ENCODE results near the gene CLCN6. TPM values are rescaled to one million over a fixed set of nuclear protein-coding genes. Genes with fewer than 3 reads are reported as not detected.
"Not testable (repeated sequence)": the region's sequence is repeated elsewhere in the genome, so short reads cannot be mapped to it uniquely, and the experiment has no call there.

Gene CLCN6
- total RNA-seq, 2 experiments from 2014 or later = 18.8 to 19.5 TPM

DNA sequence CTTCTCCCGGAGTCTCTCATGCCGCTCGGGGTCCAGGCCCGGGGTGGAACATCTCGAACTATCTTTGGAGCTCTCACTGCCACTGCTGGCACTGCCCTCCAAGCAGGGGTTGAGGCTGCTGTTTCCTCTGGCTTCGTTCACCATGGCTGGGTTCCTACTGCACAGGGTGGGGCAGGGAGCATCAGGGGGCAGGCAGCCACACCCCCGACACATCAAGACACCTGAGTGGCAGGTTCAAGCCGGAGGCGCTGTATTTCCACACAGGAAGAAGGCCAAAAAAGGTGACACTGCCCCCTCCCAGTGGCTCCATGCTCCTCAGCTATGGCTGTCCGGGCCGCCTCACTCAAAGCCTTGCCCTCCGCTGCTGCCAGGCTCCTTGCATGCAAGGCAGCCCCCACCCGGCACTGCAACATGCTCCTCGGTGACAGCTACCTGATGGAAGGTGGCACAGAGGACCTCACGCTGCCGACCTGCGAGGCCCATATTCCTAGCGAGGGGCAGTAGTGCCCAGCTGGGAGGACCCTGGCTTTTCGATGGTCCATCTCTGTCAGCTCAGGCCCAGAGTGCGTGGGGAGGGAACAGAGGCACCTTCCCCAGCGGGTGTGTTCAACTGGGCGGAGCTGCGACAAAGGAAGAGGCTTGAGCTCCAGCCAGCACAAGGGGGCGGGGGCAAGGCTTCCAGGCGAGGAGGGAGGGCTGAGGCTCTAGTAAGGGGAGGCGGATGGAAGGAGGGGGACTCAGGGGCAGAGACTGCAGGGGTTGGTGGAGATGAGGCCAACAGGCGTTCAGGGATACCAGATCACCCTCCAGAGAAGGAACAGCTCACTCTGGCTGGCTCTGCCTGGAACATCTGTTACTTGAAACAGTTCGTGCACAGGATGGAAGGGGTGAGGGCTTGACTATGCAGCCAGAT is 2.8 kb upstream of the CLCN6 start:
- DNase-seq = peak; percentile 84
- no peaks in the 10 kb centered on the region for H3K9me3 Mint-ChIP-seq
- POLR2A ChIA-PET = interaction anchor here (0.8 to 4.9 kb wide), 7 partner anchors 10 to 791 kb away, joined by 3 to 52 read pairs (median 3); partner anchors contain the start of gene FBXO6
- peak overlapping the region; percentile 96 for H3K4me3 Mint-ChIP-seq
- H3K27ac Mint-ChIP-seq = peak overlapping the region; percentile 54
- H3K4me1 Mint-ChIP-seq = peaks cover 60% of the 10 kb centered on the region
- H3K27me3 Mint-ChIP-seq = no peaks in the 10 kb centered on the region
- CTCF ChIA-PET = interaction anchor here (0.7 to 1.3 kb wide), 7 partner anchors 9 to 105 kb away, joined by 3 to 5 read pairs (median 3); no protein-coding TSS in a partner anchor
- H3K36me3 Mint-ChIP-seq (ENCODE audit: low read depth) = peaks cover 35% of the 10 kb centered on the region

DNA sequence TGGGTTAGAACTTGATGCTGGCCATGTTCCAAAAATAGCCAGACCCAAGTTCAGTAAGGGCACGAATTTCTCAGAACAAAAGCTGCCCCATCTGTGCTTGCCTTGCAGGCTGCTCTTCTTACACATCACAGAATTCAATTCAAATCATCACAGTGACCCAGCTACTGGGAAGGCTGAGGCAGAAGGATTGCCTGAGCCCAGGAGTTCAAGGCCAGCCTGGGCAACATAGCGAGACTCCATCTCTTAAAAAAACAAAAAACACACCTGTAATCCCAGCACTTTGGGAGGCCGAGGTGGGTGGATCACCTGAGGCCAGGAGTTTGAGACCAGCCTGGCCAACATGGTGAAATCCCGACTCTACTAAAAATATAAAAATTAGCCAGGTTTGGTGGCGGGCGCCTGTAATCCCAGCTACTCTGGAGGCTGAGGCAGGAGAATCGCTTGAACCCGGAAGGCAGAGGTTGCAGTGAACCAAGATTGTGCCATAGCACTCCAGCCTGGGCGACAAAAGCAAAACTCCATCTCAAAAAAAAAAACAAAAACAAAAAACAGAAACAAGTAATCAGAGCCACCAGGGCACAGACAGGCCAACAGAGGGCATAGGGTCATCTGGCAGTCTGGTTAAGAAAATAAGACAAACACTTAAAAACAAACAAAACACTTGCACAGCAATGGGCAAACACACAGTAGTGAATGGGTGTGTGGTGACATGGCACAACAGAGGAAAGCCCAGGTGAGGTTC is 1.9 kb upstream of the CLCN6 start:
- H3K4me1 Mint-ChIP-seq = peaks cover 66% of the 10 kb centered on the region
- POLR2A ChIA-PET = interaction anchor here (0.8 to 4.9 kb wide), 5 partner anchors 13 to 792 kb away, joined by 3 to 52 read pairs (median 4); partner anchors contain the start of gene FBXO6
- CTCF ChIA-PET = interaction anchor here (1.0 to 1.3 kb wide), 5 partner anchors 11 to 104 kb away, joined by 3 to 5 read pairs (median 3); no protein-coding TSS in a partner anchor
- not testable (repeated sequence) for H3K27me3 Mint-ChIP-seq, H3K9me3 Mint-ChIP-seq, DNase-seq
- peak overlapping the region; percentile 61 for H3K27ac Mint-ChIP-seq
- peaks cover 35% of the 10 kb centered on the region for H3K36me3 Mint-ChIP-seq (ENCODE audit: low read depth)
- H3K4me3 Mint-ChIP-seq = peak overlapping the region; percentile 96

DNA sequence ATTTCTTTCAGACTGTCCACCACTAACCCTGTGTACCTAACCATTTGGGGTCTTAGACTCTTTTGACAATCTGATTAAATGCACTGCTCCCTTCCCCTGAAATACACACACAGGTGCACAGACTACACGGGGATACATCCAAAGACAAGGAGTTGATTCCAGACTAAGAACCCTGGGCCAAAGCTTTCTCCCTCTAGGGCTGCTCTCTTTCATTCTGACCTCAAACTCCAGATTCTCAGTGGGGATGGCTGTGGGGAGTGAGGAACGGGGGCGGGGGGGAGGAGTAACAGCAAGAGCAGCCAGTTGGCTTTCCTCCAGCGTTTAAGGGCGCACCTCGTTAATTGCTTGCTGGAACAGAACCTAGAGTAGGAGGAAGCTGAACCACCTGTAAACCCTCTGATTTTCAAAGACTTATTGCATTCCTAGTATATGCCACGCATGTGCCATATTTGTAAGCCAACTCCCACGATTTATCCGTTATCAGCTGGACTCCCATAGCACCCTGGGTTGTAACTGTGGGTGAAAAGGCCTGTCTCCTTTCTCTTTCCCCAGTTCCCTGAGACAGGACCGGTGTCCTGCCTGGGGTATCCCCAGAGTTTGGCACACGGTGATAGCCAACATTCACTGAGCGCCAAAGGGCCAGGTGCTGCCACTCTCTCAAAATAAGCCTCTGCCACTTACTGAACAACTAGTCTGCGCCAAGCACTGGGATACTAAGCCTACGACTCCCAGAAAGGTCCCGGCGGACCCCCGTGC is 1.1 kb upstream of the CLCN6 start:
- Mint-ChIP-seq H3K9me3 (no peaks in the 10 kb centered on the region), H3K27ac (peak overlapping the region; percentile 61), H3K4me1 (peaks cover 70% of the 10 kb centered on the region), H3K36me3 (ENCODE audit: low read depth) (peaks cover 38% of the 10 kb centered on the region), H3K4me3 (peak overlapping the region; percentile 96), H3K27me3 (no peaks in the 10 kb centered on the region)
- DNase-seq = peak; percentile 20
- POLR2A ChIA-PET = interaction anchor here (4.9 kb wide), 1 partner anchor 104 kb away, joined by 52 read pairs; no protein-coding TSS in a partner anchor
- CTCF ChIA-PET = no interaction called here

DNA sequence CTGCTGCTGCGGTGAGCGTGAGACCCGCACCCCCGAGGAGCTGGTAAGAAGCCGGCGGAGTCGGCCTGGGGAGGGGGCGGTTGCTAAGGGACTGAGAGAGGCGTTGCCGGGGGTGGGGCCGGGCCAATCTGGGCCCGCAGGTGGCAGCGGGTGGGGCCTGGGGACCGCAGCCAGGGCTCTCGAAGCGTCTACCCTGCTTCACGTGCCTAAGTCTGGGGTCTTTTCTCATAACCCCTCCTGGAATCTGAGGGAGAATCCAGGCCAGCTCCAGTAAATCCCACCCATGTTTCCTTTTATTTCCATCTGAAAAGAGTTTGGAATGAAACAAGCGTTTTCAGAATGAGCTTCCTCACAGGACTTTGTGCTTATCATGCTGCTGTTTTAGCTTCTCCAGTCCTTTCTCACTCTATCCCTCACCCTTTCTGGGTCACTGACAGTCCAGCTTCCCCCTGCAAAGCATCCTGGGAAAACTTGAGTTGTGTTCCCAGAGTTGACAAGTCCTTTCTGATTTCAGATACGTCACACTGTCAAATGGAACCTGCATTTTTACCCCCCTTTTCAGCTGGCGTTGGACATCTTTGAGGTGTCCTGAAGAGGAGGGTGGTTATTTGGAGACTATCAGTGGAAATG is 431 bp downstream of the CLCN6 start:
- CTCF ChIA-PET = interaction anchor here (0.7 to 1.6 kb wide), 6 partner anchors 87 to 163 kb away, joined by 3 to 6 read pairs (median 4); no protein-coding TSS in a partner anchor
- H3K9me3 Mint-ChIP-seq = no peaks in the 10 kb centered on the region
- peak overlapping the region; percentile 96 for H3K4me3 Mint-ChIP-seq
- peaks cover 67% of the 10 kb centered on the region for H3K4me1 Mint-ChIP-seq
- peaks cover 27% of the 10 kb centered on the region for H3K36me3 Mint-ChIP-seq (ENCODE audit: low read depth)
- DNase-seq = no peak
- POLR2A ChIA-PET = interaction anchor here (0.7 to 4.9 kb wide), 17 partner anchors 12 to 794 kb away, joined by 3 to 113 read pairs (median 3); partner anchors contain the start of genes FBXO6, MAD2L2, MFN2 and TARDBP
- peak overlapping the region; percentile 88 for H3K27ac Mint-ChIP-seq
- no peaks in the 10 kb centered on the region for H3K27me3 Mint-ChIP-seq

DNA sequence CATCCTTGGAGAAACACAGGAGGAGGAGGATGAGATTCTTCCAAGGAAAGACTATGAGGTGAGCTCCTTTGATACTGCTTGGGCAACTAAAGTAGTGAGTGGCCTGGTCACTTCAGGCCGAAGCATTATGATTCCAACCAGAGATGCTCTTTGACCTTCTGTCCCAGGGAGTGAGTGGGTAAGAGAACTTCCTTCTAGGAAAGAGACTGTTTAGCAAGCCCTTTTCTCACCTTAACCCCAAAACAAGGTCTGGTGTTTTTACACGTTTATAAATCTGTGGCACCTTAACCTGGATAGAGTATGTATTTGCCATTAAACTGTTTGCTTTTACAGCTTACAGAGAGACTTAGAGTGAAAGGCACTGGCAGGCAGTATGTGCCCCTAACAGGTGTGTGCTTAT is 1.1 kb downstream of the CLCN6 start:
- Mint-ChIP-seq H3K27me3 (no peaks in the 10 kb centered on the region), H3K36me3 (ENCODE audit: low read depth) (peaks cover 32% of the 10 kb centered on the region), H3K4me3 (peak overlapping the region; percentile 96), H3K9me3 (no peaks in the 10 kb centered on the region), H3K4me1 (peaks cover 61% of the 10 kb centered on the region), H3K27ac (peak overlapping the region; percentile 88)
- no peak for DNase-seq
- ChIA-PET POLR2A (interaction anchor here (0.7 to 4.9 kb wide), 12 partner anchors 12 to 173 kb away, joined by 3 to 113 read pairs (median 3); partner anchors contain the start of genes FBXO6 and MFN2), CTCF (interaction anchor here (1.0 to 1.6 kb wide), 3 partner anchors 88 to 142 kb away, joined by 3 to 6 read pairs (median 4); no protein-coding TSS in a partner anchor)

DNA sequence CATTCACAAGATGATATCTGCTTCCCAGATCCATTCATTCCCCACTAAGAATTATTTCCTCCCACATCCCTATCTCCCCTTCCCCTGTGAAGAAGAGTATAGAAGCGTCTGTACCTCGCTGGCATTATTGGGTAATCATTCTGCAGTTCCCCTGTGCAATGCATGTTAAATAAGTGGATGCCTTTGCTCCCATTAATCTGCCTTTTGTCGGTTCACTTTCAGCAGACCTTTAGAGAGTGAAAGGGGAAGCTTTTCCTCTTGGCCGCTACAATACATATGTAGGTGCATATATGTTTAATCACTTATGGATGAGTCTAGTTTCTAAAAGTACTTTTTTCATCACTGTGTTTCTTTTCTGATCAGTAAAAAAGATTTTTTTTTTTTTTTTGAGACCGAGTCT is 7.0 kb downstream of the CLCN6 start:
- ChIA-PET POLR2A (interaction anchor here (1.9 kb wide), 1 partner anchor 96 kb away, joined by 5 read pairs; no protein-coding TSS in a partner anchor), CTCF (no interaction called here)
- no peak for DNase-seq
- Mint-ChIP-seq H3K27me3 (no peaks in the 10 kb centered on the region), H3K27ac (no peak overlapping the region), H3K4me3 (no peak overlapping the region), H3K9me3 (no peaks in the 10 kb centered on the region), H3K36me3 (ENCODE audit: low read depth) (peaks cover 38% of the 10 kb centered on the region), H3K4me1 (peaks cover 15% of the 10 kb centered on the region)

DNA sequence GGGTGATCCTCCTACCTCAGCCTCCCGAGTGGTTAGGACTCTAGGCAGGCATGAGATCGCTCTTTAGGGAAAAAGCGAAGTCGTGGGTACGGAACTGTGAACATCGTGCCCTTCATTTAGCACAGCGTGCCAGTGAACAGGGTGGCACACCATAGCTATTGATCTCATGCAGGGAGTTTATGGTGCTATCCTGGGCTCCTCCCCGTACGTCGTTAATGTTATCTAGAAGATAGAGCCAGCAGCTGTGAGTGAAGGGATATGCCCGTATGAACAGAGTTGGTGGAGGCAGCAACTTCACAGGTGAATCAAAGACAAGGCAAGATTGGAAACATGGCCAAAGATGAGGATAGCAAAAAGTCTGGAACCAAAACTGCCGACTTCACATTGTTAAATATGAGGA is 11.2 kb downstream of the CLCN6 start:
- no peaks in the 10 kb centered on the region for H3K27me3 Mint-ChIP-seq
- CTCF ChIA-PET = no interaction called here
- H3K27ac Mint-ChIP-seq = no peak overlapping the region
- peaks cover 34% of the 10 kb centered on the region for H3K36me3 Mint-ChIP-seq (ENCODE audit: low read depth)
- POLR2A ChIA-PET = interaction anchor here (0.9 kb wide), 1 partner anchor 31 kb away, joined by 3 read pairs; no protein-coding TSS in a partner anchor
- no peaks in the 10 kb centered on the region for H3K9me3 Mint-ChIP-seq
- no peak overlapping the region for H3K4me3 Mint-ChIP-seq
- peaks cover 3% of the 10 kb centered on the region for H3K4me1 Mint-ChIP-seq
- DNase-seq = no peak

DNA sequence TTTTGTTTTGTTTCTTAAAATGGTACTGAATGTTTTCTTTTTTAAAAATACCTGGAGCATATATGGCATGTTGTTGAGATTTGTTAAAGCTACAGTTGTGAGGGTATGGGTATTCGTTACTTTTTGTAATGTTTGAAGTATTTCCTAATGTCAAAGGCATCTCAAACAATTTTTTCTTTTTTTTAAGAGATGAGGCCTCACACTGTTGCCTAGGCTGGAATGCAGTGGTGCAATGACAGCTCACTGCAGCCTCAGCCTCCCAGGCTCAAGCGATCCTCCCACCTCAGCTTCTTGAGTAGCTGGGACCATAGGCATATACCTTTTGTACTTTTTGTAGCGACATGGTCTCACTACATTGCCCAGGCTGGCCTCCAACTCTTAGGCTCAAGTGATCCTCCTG is 16.1 kb downstream of the CLCN6 start:
- Mint-ChIP-seq H3K4me1 (no peaks in the 10 kb centered on the region), H3K4me3 (no peak overlapping the region), H3K9me3 (no peaks in the 10 kb centered on the region), H3K27ac (no peak overlapping the region), H3K27me3 (no peaks in the 10 kb centered on the region), H3K36me3 (ENCODE audit: low read depth) (peaks cover 28% of the 10 kb centered on the region)
- DNase-seq = no peak
- POLR2A ChIA-PET = no interaction called here
- CTCF ChIA-PET = no interaction called here

DNA sequence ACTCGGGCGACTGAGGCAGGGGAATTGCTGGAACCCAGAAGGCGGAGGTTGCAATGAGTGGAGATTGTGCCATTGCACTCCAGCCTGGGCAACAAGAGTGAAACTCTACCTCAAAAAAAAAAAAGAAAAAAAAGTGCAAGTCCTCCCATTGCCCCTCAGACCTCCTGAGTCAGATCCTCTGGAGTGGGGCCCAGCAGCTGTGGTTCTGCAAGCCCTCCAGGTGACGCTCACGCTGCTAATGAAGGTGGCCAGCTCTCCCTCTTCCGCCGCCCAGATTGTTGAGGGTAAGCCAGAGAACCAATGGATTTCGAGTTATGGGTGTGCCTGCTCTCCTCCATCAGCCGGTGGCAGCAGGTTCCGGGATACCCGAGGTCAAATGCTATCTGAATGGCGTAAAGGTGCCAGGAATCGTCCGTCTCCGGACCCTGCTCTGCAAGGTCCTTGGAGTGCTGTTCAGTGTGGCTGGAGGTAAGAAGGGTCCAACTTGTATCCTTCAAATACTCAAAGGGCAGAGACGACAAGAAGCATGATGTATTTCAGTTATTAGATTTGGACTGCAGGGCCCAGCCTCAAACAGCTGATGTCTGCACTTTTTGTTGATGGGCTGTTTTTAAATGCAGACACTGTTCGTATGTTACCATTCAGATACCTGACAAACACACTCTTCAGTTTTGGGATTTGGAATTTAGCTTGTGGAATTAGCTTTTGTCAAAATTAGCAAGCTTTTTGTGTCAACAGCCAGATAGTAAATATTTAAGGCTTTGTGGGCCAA is 17.6 kb downstream of the CLCN6 start:
- H3K4me1 Mint-ChIP-seq = no peaks in the 10 kb centered on the region
- POLR2A ChIA-PET = interaction anchor here (1.2 to 2.5 kb wide), 2 partner anchors 84 to 86 kb away, joined by 3 to 10 read pairs; no protein-coding TSS in a partner anchor

DNA sequence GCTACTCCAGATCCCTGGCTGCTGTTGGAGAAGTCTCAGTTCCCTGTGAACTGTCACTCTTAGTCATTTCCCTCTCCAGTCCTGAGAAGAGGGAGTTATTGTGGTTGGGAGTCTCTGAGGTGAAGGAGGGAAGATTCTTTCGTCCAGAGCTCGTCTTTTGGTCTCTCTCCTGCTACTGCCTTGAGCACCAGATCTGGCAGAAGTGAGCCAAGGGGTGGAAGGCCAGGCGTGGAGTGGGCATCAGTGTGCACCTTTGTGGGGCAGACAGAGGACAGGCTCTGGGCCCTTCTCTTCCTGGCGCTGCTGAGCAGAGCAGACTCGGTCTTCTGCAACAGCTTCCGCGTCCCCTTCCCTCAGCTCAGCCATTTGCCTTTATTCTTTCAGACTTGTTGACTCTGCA is 19.1 kb downstream of the CLCN6 start:
- Mint-ChIP-seq H3K9me3 (no peaks in the 10 kb centered on the region), H3K36me3 (ENCODE audit: low read depth) (peaks cover 22% of the 10 kb centered on the region), H3K4me1 (no peaks in the 10 kb centered on the region), H3K27me3 (no peaks in the 10 kb centered on the region), H3K27ac (no peak overlapping the region), H3K4me3 (no peak overlapping the region)
- ChIA-PET POLR2A (interaction anchor here (1.3 to 2.5 kb wide), 2 partner anchors 18 to 83 kb away, joined by 3 to 10 read pairs; no protein-coding TSS in a partner anchor), CTCF (no interaction called here)
- no peak for DNase-seq

More for the DNA sequence above, 17.6 kb downstream of the CLCN6 start:
- no peak overlapping the region for H3K27ac Mint-ChIP-seq
- DNase-seq = no peak
- peaks cover 24% of the 10 kb centered on the region for H3K36me3 Mint-ChIP-seq (ENCODE audit: low read depth)
- CTCF ChIA-PET = interaction anchor here (0.6 to 1.2 kb wide), 2 partner anchors 11 to 14 kb away, joined by 3 read pairs; no protein-coding TSS in a partner anchor
- H3K27me3 Mint-ChIP-seq = no peaks in the 10 kb centered on the region
- H3K4me3 Mint-ChIP-seq = no peak overlapping the region
- no peaks in the 10 kb centered on the region for H3K9me3 Mint-ChIP-seq

DNA sequence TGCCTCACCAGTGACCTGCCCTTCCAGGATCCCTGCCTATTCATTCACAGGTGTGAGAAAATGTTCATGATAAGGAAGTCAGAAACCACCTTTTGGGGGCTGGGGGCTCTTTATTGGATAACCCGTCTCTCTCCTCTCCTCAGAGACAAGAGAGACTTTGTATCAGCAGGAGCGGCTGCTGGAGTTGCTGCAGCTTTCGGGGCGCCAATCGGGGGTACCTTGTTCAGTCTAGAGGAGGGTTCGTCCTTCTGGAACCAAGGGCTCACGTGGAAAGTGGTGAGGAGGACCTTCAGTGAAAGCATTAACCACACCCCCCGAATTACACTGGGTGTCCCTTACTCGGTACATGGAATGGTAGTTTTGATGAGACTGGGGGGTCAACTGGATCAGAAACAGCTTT is 21.0 kb downstream of the CLCN6 start:
- CTCF ChIA-PET = no interaction called here

More for the DNA sequence above, 21.0 kb downstream of the CLCN6 start:
- H3K9me3 Mint-ChIP-seq = no peaks in the 10 kb centered on the region
- H3K4me1 Mint-ChIP-seq = no peaks in the 10 kb centered on the region
- no peak for DNase-seq
- H3K27ac Mint-ChIP-seq = no peak overlapping the region
- H3K36me3 Mint-ChIP-seq (ENCODE audit: low read depth) = peaks cover 29% of the 10 kb centered on the region
- H3K27me3 Mint-ChIP-seq = no peaks in the 10 kb centered on the region
- POLR2A ChIA-PET = no interaction called here
- H3K4me3 Mint-ChIP-seq = no peak overlapping the region
